NCI-H2227 (cell line): ENCODE data around the gene RBMS1.
A peak's percentile ranks its signal among the peaks of the same experiment; 100 is the strongest.

Source experiments
- DNase-seq: peaks from one replicate; lab custom pipeline; 2025; ENCODE audit not compliant: unreplicated experiment; lab: John Stamatoyannopoulos, UW

The RBMS1 gene

GRCh38 chr2:160365716-160366367 lies 127.8 kb downstream of the RBMS1 start:
- DNase-seq = no peak

GRCh38 chr2:160364364-160364763 lies 129.2 kb downstream of the RBMS1 start:
- DNase-seq = no peak

GRCh38 chr2:160363961-160364360 lies 129.6 kb downstream of the RBMS1 start:
- no peak for DNase-seq

- DNase-seq = no peak
These were observed 130.6 kb downstream of the RBMS1 start for GRCh38 chr2:160363055-160363454.

- DNase-seq = no peak
These were observed 131.1 kb downstream of the RBMS1 start for GRCh38 chr2:160362541-160362940.

GRCh38 chr2:160362018-160362417 lies 131.6 kb downstream of the RBMS1 start:
- no peak for DNase-seq

GRCh38 chr2:160360089-160360757 lies 133.4 kb downstream of the RBMS1 start:
- no peak for DNase-seq

- DNase-seq = no peak
These were observed 135.6 kb downstream of the RBMS1 start for GRCh38 chr2:160358046-160358445.

- DNase-seq = no peak
These were observed 137.1 kb downstream of the RBMS1 start for GRCh38 chr2:160356485-160356884.

- no peak for DNase-seq
These were observed 138.5 kb downstream of the RBMS1 start for GRCh38 chr2:160355080-160355479.

GRCh38 chr2:160354677-160355076 lies 138.9 kb downstream of the RBMS1 start:
- no peak for DNase-seq

- no peak for DNase-seq
These were observed 139.8 kb downstream of the RBMS1 start for GRCh38 chr2:160353813-160354212.

- DNase-seq = peak; percentile 25
These were observed 140.4 kb downstream of the RBMS1 start for GRCh38 chr2:160353166-160353565.

- no peak for DNase-seq
These were observed 141.1 kb downstream of the RBMS1 start for GRCh38 chr2:160352500-160352899.

GRCh38 chr2:160351956-160352355 lies 141.7 kb downstream of the RBMS1 start:
- no peak for DNase-seq

GRCh38 chr2:160349306-160349705 lies 144.3 kb downstream of the RBMS1 start:
- DNase-seq = no peak

- DNase-seq = no peak
These were observed 146.2 kb downstream of the RBMS1 start for GRCh38 chr2:160347269-160347863.

GRCh38 chr2:160345071-160345764 lies 148.4 kb downstream of the RBMS1 start:
- DNase-seq = no peak

- no peak for DNase-seq
These were observed 150.2 kb downstream of the RBMS1 start for GRCh38 chr2:160343404-160343803.

- no peak for DNase-seq
These were observed 153.9 kb downstream of the RBMS1 start for GRCh38 chr2:160339726-160340125.

- DNase-seq = peak; percentile 53
These were observed 154.5 kb downstream of the RBMS1 start for GRCh38 chr2:160338901-160339685.
